ENCODE results near the gene AKIRIN1.
"Not testable (repeated sequence)": the region's sequence is repeated elsewhere in the genome, so short reads cannot be mapped to it uniquely, and the experiment has no call there.

The AKIRIN1 gene

DNA sequence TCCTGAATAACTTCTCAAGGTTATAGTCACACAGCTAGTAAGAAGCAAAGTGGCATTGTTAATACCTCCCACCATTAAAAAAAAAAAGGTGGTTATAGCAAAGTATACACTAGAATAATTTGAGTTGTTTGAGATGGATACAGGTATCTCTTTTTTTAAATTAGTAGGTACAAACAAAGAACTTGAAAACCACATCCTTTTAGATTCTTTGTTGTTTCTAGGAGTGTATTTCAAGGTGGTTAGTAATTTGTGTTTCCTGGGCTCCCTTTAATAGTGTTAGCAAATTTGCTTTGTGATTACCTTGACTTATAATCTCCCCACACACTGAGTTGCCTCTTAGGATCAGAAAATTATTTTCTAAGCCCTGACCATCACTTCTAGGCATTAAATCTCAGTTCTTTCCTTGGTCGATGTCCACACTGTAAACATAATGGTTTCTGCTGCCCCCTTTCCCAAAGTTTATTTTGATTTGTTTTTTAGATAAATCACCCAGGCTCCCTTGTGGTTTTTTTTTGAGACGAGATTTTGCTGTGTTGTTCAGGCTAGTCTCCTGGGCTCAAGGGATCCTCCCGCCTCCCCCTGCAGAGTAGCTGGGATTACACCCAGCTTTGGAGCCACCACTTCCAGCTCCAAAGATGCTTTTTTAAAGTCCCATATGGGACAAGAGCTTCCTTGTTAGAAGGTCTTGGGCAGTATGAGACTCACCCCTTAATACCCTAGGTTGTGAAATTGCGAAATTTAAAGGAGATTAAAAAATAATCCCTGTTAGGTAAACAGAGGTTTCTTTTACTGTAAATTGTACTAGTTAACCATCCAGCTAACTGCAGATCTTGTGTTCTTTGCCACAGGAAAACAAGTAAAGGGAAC is 6.2 kb downstream of the AKIRIN1 start:
- peak; percentile 41 for DNase-seq

DNA sequence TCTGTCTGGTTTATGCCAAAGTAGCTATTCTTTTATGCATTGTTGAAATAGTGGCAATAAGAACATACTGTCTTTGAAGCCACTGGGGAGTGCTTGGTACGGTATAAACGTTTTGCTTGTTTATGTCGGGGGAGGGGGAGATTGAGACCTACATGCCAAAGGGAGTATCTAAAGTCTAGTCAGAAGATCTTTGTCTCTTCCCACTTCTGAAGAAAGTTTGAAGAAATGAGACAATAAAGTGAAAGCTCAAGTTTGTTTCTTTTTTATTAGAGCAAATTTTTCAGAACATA is 6.8 kb downstream of the AKIRIN1 start:
- DNase-seq = peak; percentile 32

DNA sequence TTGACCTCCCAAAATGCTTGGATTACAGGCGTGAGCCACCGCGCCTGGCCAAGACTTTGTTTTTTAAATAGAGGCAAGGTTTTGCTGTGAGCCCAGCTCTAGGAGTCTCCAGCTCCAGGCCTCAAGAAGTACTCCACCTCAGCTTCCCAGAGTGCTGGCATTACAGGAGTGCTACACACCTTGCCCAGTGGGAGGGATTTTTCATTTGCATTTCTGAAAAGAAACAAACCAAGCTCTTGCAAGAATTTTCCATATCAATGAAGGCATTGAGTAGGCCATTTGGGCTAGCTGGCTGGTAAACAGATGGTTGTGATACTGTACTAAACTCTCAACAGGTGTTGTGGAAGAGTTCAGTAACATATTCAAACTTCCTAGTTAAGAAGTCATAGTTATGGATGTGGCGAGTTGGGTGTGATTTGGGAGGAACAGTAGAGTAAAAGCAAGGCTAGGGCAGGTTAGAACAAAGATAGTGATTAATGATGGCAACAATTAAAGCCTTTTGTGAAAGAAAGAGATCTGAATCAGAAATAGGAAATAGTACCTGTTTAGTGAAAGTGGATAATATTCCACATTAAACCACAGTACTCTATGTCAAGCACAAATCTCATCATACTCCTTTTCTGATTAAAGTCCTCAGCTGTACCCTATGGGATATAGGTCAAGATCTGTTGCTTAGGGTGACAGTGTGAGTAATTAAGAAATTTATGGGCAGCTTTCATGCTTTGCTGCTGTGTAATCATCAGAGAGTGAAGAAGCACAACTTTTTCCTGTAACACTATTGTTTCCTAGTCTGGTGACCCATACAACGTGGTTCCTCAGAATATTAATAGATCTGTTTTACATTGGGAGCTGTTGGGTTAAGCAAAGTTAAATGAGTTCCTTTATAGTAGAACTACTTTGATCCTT is 10.7 kb downstream of the AKIRIN1 start:
- DNase-seq = no peak

DNA sequence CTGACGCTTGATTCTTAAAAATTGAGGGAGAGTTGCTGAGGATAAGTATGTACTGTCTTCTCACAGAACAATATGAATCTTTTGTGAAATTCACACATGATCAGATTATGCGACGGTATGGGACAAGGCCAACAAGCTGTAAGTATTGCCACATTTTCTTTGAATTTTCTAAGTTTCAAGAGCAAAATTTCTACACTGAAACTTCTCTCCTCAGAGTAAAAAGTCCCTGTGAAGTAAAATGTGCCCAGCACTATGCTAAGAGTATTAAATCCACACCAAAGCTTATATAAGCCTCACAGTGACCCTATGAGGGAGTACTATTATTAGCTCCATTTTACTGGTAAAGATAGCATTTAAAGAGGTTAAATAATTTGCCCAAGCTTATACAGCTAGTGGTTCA is 12.2 kb downstream of the AKIRIN1 start:
- no peak for DNase-seq

GRCh38 chr1:39003794-39004193 is 12.7 kb downstream of the AKIRIN1 start:
- no peak for DNase-seq

- no peak for DNase-seq
These were observed 15.2 kb downstream of the AKIRIN1 start for GRCh38 chr1:39006287-39006686.

DNA sequence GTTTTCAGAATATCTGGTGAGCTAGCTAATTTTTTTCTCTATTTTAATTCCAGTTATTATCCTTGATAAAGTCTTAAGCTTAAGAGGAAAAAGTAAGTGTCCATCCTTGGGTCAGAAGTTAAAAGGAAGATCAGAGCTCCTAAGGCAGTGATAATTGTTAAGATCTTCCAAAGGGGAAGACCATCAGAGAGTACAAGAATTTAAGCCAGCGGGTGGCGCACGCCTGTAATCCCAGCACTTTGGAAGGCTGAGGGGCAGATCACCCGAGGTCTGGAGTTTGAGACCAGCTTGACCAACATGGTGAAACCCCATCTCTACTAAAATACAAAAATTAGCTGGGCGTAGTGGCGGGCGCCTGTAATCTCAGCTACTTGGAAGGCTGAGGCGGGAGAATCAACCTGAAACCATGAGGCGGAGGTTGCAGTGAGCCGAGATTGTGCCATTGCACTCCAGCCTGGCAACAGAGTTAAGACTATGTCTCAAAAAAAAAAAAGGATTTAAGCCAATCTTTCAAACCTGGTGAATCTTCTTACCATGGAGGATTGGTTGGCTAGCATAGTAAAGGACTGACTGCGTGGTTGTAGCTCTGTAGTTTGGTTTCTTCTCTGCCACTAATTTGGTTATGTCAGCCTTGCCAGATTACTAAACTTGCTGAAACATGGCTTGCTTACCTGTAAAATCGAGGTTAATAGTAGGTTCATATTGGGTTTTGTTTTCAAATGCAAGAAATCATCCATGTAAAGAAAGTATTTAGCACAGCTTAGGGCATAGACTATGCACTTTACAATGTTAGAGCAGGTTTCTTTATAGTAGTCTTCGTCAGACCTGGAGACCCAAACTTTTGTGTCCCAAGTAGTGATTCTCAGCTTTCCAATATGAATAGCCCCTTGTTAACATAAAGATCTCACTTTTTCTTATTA is 15.9 kb downstream of the AKIRIN1 start:
- DNase-seq = no peak

DNA sequence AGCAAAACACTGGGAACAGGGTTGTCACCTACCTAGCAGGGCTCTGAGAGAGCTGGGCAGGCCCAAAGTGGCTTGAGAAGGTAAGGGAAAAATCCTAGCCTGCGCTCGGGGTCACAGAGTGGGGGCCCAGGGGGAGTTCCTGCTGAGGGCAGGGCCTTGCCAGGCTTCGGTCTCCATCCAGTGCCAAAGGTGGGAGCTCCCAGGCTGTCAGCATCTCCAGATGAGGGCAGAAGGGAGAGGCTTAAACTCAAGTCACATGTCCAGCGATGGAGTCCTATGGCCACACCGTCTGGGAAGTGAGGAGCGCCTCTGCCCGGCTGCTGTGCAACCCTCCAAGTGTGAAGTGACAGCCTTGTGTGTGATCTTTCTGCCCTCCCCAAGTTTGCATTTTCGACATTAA is 23.9 kb downstream of the AKIRIN1 start:
- DNase-seq = not testable (repeated sequence)

GRCh38 chr1:39016604-39017171 is 25.6 kb downstream of the AKIRIN1 start:
- DNase-seq = no peak

DNA sequence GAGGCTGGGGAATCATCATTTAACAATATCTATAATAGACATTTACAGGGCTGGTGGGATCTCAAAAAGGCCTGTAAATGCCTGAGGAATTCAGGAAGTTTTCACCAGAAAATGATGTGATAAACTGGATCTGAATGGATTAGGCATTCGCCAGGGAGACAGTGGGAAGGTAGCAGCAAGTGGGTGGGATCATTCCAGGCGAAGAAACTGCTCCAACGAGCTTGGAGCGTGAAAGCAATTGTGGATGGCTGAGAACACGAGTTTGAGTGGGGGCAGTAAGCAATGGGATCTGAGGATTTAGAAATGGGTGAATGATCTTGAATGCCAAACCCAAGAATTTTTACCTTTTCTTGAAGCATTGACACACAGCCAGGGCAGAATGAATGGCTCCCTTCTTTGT is 26.2 kb downstream of the AKIRIN1 start:
- no peak for DNase-seq

- not testable (repeated sequence) for DNase-seq
These were observed 29.4 kb downstream of the AKIRIN1 start for GRCh38 chr1:39020494-39020893.

DNA sequence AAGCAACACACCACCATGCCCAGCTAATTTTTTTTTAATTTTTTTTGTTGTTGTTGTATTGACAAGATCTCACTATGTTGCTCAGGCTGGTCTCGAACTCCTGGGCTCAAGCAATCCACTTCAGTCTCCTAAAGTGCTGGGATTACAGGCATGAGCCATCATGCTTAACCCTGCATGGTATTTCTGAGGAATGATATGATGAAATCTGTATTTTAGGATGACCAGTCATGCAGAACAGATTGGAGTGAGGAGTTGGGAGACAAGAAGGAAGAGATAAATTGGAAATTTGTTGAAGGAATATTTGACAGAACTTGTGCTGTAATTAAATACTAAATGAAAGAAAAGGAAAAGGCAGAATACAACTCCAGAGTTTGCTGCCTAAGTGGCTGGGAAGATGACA is 30.4 kb downstream of the AKIRIN1 start:
- DNase-seq = no peak

- DNase-seq = no peak
These were observed 32.1 kb downstream of the AKIRIN1 start for GRCh38 chr1:39023140-39023539.

DNA sequence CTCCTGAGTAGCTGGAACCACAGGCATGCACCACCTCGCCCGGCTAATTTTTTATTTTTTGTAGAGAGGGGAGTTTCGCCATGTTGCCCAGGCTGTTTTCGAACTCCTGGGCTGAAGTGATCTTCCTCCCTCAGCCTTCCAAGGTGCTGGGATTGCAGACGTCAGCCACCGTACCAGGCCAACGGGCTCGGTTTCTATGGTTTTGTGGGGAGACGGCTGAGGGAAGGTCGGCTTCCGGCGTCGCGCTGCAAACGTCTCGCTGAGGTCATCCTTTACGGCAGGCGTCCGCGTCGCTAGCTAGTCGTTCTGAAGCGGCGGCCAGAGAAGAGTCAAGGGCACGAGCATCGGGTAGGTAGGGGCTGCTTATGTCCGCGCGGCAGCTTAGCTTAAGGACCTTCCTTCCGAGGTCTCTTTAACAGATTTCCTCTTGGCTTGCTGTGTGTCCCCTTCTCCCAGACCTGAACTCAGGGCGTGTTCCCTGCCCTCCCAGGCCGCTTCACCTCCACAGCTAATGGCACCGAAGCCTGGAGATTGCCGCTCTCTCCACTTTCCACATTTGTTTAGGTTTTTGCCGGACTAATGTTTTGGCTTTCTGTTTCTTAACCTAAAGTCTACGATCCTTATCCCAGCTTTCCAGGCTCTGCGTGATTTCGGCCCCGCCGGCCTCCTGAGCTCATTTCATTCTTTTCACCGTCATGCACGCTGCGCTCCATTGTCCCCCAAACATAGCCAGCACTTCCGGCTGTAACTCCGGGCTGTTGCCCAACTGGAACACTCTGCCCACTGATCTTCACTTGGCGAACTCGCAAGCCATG is 35.2 kb downstream of the AKIRIN1 start, which contains the start of gene NDUFS5:
Gene NDUFS5 (plus strand): TSS at position 300 of the 815 bp plus-strand sequence. CDS start 2,375 bp downstream, outside the sequence.
- DNase-seq = peak; percentile 86

- DNase-seq = no peak
These were observed 35.9 kb downstream of the AKIRIN1 start for GRCh38 chr1:39026866-39027507.

DNA sequence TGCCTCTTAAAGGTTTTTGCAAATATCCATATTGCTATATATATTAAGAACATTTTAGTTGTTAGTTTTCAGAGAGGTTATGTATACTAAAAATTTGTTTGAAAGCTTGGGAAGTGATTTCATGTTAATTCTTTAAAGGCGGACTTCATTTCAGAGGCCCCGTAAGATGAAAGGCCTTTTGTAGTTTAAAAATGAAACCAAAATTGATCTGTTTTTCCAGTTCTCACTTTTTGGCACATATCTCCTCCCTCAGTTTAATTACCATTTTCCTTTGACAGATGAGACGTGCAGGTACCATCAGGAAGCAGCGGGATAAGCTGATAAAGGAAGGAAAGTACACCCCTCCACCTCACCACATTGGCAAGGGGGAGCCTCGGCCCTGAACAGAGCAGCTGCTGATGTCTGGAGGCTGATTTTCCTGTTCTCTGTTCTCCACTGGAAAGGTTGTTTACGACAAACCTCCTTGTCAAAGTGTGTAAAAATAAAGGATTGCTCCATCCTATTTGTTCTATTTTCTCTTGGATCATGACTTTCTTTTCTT is 43.1 kb downstream of the AKIRIN1 start:
- DNase-seq = peak; percentile 29

DNA sequence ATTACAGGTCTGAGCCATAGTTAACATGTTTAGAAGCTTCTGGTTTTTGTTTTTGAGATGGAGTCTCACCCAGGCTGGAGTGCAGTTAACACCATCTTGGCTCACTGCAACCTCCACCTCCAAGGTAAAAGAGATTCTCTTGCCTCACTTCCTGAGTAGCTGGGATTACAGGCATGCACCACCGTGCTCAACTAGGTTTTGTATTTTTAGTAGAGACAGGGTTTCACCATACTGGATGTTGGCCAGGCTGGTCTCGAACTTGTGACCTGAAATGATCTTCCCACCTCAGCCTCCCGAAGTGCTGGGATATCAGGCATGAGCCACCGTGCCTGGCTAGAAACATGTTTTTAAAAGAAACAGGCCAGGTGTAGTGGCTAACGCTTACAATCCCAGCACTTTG is 45.6 kb downstream of the AKIRIN1 start:
- no peak for DNase-seq

DNA sequence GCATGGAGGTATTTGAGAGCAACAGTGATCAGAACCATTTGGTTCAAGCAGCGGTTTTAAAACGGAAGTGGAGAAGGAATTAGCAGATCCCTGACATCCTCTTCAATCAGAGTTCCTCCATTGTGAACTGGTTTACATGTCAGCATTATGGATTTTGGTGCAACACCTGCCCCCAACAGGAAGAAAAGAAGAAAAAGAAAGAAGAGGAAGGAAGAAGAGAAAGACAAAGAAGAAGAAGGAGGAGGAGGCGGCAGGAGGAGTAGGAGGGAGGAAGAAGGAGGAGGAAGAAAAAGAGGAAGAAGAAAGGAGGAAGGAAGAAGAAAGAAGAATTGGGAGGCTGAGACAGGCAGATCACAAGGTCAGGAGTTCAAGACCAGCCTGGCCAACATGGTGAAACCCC is 52.4 kb downstream of the AKIRIN1 start:
- no peak for DNase-seq

DNA sequence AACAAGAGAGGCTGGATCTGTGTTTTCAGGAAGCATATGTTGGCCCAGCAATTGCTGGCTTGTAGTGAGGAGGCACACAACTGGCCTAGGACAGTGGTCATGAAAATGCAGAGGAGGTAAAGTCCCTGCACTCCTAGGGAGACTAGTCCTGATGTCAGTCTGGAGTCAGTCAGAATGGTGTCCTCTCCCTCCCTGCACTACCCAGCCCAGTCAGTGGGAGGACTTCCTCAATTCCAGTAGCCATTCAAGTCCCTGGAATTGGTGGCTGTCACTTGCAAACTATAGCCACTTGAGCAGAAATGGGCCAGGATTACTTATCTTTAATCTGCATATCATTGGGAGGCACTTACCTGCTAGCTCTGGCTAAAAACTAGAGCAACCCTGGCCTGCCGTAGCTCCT is 53.7 kb downstream of the AKIRIN1 start:
- no peak for DNase-seq

GRCh38 chr1:39045231-39045630 is 54.2 kb downstream of the AKIRIN1 start:
- DNase-seq = no peak
